SHP77 (cell line): ENCODE data around the gene TRAF6.
A peak's percentile ranks its signal among the peaks of the same experiment; 100 is the strongest.
"Not testable (repeated sequence)": the region's sequence is repeated elsewhere in the genome, so short reads cannot be mapped to it uniquely, and the experiment has no call there.

Source experiments
- DNase-seq, 2 experiments: peaks; one replicate each; lab custom pipeline; 2025; lab: John Stamatoyannopoulos, UW

The TRAF6 gene

DNA sequence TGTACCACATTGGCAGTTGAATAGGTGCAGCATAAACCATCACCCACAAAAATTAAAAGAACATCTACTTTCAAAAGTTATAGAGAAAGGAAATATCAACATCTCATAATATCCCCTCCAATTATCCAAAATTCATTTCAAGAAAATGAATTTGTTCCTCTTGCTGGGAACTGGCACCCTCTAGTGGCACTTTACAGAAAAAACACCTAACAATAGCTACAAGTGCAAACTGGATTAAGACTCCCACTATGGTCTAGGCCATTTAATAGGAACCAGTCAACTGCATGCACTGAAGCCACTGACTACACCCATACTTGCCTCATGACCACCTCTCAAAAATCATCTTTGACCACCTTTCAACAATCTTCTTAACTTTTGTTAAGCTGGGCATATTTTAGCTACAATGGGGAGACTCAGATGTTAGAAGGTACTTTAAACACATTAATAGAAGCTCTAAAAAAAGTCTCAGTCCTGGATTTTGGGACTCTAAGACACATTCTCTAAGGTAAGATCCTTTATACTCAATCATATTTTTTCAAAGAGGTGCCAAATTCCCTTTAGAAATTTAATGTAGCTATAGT lies 17.3 kb downstream of the TRAF6 start:
- DNase-seq = peak; percentile 33 to 35

DNA sequence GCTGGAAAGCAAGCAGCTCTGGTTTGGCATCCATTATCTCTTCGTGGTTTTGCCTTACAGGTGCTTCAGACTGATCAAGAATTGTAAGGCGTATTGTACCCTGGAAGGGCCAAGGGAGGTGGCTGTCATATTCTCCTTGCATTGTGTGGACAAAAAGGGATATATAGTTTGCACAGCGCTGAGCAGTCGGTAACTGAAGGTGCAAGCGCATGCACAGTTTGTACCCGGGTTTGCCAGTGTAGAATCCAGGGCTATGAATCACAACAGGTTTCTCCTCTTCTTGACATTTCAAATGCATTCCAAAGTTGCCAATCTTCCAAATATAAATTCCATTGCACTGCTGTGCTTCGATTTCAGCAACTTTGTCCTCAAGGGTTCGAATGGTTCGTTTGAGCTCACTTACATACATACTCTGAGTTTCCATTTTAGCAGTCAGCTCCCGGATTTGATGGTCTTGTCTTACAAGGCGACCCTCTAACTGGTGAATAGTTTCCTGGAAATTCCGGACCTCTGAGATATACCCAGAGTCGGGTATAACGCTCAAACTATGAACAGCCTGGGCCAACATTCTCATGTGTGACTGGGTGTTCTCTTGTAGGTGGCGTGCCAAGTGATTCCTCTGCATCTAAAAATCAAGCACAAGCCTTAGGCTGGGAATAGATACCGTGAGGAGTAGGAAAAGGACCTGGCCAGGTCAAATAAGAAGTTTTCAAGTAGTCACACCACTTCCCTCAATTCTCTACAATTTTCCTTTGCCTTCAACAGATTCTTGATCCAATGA lies 19.9 kb downstream of the TRAF6 start:
- DNase-seq = no peak

DNA sequence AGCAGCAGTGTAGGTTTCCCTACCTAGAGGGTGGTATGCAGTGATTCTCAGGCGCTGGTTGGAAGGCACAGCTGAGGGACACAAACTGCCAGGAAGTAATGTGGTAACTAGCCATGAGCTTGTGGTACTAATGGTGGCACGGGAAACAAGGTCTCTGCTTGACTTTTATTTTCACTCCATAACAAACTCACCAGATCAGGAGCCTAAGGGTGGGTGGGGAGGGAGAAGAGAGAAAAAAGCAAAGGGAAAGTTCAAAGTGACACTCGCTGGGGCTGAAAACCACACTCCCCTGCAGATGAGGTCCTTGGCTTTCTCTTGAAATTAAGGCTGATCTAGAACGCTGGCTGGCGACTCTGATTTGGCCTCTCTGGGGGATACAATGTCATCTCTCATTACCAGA lies 22.0 kb downstream of the TRAF6 start:
- DNase-seq = no peak

DNA sequence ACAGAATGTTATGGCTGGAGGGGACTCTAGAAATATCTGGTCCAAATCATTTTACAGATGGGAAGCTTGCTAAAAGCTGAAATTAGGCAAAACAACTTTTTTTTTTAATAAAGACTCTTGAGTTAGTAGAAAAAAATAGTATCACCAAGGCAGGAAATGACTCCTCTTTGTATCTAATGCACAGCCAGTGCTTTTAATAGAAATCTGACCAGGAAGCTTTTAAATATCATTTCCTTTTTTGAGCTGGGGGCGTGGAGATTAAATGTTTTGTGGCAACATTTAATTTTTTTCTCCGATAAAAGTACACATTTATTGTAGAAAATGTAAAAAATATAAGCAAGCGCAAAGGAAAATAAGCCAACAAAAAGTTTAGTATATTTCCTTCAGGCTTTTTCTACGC lies 22.5 kb downstream of the TRAF6 start:
- DNase-seq = no peak

DNA sequence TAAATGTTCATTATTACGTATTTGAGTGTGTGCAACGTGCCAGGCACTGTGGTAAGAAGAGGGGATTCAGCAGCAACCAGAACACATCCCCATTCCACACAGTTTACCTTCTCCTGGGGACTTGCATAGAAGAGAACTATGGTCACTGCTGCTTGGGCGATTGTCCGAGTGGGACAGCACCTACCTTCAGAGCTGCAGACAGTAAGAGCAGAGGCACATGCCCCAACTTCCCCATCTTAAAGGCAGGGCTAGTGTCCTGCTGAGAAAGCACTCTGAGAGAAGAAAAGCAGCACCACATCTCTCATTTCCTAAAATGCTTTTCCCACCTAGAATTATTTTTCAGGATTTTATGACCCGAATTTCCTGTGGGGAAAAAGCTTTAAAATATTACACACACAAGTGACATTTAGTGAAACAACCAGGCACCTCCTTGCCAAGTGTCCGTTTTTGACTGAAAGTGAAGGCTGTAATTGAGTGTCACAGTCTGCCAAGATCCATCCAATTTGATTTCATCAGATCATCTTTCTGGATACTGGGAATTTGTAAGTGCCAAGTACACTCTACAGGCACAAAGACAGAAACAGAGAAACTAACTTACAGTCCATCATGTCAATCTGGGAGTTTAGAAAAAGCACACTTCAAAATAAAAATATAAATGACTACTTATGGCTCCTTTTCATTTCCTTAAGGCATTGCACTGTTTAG lies 24.6 kb downstream of the TRAF6 start:
- no peak for DNase-seq

DNA sequence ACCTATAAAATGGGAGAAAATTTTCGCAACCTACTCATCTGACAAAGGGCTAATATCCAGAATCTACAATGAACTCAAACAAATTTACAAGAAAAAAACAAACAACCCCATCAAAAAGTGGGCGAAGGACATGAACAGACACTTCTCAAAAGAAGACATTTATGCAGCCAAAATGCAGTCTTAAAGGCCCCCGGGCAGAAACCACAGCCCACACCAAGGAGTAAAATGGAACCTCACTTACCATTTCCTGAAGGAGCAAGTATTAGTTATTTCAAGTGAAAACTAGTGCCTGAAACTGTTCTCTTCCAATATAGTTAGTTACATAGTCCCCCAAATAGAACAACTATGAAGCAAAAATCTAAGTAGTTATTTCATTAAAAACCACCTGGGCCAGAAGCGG lies 27.0 kb downstream of the TRAF6 start:
- DNase-seq = not testable (repeated sequence)

DNA sequence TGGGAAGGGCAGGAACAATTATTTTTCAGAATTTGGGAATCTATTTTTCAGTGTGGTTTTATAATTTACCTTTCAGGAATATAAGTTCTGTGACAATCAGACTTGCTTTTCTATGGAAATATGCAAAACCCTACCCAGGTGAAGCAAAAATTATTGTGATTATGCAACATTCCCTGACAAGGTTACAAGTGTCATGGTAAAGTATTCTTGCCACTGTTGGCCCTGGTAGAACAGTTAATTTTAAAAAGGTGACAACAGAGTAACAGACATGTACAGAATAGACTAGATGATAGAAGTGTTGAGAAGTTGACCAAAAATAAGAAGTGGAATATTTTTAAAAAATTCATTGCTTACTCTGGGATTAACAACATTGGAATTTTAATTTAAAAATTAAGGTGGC lies 29.2 kb downstream of the TRAF6 start:
- DNase-seq = no peak

DNA sequence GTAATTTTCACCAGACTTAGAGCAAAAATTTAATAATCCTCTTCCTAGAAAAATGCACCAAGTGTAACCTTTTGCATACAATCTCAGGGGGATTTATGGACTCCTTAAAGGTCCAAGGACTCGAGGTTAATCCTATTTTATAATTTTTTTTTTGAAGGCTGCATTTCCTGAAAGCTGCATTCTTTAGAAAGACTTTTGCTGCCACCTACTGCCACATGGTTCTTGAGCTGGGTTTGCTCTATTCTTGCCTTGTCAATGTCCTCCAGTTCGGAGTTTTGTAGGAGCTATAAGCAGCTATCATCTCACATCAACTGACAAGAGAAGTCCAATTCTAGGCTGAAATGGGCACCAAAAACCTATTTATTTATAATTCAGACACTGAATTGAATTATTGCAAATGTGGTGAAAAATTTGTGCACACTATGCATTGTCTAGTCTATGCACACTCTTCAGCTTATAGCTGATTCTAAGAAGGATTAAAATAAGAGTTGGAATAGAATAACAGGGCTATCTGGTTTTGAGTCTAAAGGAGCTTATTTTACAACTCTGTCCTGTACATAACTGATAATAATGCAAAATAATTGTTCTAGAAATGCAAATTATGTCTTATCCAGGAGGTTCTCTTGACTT lies 31.3 kb downstream of the TRAF6 start:
- DNase-seq = peak in 1 of 2 experiments; percentile 13

DNA sequence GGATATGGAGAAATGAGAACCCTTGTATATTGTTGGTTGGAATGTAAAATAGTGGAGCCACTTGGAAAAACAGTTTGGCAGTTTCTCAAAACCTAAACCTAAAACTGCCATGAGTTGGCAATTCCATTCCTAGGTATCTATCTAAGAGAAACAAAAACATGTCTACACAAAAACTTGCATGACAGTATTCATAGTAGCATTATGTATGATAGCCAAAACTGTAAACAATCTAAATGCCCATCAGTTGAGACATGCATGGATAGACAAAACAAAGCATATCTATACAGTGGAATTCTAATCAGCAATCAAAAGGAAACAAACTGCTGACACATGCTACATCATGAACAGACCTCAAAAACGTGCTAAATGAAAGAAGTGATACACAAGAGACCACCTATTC lies 34.9 kb downstream of the TRAF6 start:
- DNase-seq = no peak

DNA sequence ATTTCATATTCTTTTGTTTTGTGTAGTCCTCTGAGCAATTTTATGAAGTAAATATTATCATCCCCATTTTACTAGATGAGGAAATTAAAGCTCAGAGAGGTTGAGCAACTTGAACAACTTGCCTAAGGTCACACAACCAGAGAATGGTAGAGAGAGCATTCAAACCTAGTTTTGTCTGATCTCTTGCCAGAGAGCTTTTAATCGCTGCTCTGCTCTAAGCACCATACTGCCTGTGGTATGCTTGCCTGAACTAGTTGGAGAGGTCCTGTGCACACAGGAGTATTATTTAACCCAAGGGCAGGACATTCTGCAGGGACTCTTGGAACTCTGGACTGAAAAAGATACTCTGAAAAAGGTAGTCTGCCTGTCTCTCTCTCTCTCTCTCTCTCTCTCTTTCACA lies 38.5 kb downstream of the TRAF6 start:
- no peak for DNase-seq

DNA sequence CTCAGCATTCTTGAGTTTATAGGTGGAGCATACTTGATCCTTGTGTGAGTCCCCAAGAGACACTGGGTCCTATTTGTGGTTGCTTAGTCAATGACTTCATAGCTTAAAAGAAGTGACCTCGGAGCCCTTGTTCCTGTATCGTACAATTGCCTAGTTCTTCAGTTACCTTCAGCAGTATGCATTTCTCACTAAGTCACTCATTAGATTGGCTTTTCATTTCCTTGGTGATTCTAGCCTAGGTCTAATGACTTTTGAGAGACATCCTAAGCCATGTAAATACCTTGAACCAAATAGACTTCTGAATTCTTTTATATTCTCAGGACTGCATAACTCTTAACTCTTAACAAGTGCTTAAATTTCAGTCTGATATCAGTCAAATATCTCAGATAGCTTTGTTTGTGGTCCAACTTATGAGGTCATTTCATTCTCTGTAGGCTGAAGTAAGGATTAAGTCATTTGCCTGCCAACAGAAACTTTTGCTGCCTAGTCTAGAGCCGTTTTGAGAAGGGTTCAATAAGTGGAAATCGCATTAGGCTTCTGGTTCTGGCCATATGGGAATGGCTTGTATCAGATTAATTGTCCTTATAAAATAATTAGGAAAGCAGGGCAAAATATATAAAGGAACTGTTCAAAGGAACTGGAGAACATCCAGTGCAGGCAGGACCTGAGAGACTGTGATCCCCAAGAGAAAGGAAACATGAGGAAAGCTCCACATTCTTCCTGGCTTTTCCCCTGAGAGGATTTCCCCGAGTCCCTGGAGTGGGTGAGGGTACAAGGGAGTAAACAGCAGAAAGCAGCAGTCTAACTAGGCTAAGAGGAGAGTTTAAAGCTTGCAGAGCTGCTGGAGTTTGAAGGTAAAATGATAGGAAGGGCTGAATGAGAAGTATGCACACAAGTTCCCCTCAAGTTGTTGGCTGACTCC lies 39.9 kb downstream of the TRAF6 start:
- DNase-seq = no peak

DNA sequence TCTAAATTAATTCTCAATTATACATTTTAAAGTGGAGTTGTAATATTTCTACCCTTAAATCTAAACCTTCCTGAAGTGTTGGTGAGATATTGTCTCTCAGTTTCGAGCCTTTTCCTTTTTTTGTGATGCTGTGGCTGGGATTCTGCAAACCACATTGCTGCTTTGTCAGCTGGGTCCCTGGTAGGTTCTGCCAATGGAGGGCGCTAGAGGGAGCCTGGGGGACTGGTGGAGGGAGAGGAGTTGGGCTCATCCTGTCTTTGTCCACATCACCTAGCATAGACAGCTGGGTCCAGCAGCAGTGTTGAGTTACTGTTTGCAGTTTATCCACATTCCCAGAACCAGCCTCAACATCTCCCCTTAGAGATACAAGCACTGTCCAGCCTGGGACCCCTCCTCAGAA lies 41.0 kb downstream of the TRAF6 start:
- DNase-seq = no peak

DNA sequence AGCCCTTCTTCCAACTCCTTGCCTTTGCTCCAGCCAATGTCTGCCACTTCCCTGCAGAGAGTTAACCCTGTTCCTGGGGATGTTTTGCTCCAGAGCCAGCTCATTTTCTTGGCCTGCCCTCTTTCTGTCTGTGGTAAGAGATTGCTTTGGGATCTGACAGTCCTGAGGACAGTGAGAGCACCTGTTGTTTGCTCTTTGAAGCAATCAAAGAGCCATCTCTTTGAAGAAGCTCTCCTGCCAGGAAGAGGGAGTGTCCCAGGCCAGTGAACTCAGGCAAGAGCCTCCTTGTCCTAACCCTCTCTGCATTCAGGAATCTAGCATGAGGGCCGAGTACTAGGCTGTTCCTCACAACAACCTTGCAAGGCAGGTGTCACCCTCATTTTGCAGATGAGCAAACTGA lies 42.2 kb downstream of the TRAF6 start:
- DNase-seq = no peak

DNA sequence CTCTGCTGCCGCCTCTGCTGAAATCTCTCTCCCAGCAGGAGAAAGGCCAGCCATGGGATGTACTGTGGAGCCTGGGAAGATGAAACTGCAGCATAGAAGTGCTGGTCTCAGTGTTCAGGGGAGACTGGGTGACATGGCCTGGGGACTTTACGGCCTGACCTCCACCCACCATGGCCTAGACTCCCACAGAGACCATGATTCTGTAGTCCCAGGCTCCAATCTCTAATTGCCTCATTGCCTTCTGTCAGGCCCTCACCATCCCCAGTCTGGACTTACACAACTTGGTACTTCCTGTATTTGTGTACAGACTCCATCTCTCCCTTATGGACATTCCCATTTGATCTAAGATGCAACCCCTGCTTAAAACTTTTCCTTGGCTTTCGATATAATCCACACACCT lies 43.1 kb downstream of the TRAF6 start:
- DNase-seq = no peak

DNA sequence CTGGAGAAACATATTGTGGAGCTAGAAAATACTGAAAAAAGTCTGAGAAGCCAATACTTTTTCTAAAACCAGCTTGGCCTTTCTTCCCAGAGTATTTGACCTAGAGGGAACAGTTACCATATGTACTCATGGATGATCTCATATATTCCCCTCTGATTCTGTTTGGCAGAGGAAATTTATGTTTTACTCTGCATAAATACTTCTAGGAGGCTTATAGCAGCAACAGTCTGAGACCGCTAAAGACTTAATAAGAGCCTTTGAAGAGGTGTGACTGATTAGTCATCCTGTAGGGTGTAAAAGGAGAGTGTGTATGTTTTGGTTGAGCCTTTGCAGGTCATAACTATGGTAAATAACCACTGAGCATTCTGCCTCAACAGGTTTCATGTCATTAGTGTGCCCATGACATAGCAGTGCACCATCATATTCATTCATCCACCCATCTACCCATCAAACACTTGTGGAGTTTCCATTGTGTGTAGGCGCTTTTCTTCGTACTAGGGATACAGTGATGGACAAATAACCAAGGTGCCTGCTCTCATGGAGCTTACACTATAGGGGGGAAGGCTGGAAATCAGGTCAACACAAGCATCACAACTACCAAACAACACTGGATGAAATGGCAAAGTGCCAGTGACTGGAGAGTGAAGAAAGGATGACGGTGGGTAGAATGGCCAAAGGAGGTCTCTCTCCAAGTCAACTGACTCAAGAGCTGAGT lies 44.5 kb downstream of the TRAF6 start:
- no peak for DNase-seq

DNA sequence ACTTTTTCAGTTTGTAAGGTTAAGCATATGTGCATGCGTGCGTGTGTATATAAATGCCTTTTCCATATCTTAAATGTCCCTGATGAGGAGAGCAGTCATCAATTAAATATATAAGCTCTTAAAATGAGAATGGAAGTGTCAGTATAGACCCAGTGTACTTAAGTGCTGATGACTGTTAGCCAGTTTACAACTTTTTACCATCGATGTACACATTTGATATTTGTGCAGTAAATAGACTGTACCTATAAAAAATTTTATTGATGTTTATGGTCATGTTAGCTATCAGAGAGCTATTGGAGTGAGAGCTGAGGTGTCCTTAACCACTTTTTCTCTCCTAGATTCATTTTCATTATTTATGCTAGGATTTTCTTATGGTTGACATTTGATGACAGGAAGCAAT lies 45.4 kb downstream of the TRAF6 start:
- DNase-seq = no peak

DNA sequence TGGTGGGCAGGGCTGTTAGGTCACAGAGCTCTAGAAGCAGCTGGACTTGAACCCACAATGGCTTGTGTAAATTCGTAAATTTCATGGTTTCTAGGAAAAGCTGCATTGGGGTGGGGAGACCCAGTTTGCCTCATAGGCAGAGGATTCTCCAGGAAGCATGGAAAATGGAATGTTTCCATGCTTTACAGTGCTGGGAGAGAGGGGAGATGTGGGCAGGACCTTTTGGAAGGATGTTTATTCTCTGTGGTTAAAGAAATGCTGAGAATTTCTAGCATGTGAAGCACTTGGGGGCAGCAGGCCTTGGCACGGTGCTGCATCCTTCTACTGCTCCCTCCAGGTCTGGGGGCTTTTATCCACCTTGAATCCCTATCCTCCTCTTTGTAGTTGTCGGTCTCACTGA lies 46.3 kb downstream of the TRAF6 start:
- no peak for DNase-seq

DNA sequence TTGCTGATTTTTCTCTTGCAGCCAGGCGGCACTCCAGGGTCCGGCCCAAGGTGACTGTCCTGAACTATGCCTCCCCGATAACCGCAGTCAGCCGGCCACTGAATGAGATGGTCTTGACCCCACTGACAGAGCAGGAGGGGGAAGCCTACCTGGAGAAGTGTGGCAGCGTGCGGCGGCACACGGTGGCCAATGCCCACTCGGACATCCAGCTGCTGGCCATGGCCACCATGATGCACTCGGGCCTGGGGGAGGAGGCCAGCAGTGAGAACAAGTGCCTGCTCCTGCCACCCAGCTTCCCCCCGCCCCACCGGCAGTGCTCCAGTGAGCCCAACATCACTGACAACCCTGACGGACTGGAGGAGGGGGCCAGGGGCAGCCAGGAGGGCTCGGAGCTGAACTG lies 47.8 kb downstream of the TRAF6 start:
- DNase-seq = no peak

DNA sequence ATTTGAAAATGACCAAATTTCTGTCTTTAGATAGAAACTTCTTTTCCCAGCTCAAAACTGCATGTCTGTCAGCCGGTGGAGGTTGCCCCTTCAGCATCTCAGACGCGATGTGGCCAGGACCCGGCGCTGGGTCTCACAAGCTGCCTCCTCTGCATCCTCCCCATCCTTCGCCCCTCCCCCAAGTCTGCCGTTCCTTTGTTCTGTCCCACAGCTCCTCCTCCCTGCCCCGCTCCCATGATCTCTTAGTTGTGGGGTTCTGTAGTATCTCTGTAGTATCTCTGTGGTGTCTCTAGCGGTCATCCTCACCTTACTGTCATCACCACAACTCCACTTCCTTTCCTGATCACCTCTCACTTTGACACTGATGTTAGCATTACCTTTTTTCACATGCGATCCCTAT lies 49.9 kb downstream of the TRAF6 start:
- DNase-seq = no peak

DNA sequence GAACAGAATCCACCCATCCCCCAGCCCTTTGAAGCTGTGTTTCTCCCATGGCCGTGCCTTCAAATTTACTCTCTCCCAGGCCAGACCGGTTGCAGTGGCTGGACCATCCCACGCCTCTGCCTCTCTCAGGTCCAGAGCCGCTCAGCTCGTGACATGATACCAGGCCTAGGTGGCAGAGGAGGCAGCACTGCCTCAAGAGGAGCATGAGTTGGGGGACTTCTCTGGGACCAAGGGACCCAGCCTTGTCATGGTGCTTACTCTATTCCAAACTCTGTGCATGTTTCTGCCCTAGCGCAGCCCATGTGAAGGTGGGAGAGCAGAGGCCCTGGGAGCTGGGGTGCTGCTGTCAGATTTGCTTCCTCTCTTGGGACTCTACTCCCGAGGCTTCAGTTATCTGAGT lies 51.0 kb downstream of the TRAF6 start:
- DNase-seq = no peak
